Mucosa of stomach (tissue), 1 donor: ENCODE measurements around the gene EFHC1.

Experiments
- H3K27me3 ChIP-seq: one replicate; pipeline ENCODE4 v1.7.0; 2013; ENCODE audit warnings: mild to moderate bottlenecking, low read length; ENCODE audit not compliant: control insufficient read depth, insufficient read depth
- H3K36me3 ChIP-seq: one replicate; pipeline ENCODE4 v1.7.0; 2013; ENCODE audit warnings: low read length; ENCODE audit not compliant: control insufficient read depth, insufficient read depth
- H3K4me1 ChIP-seq: one replicate; pipeline ENCODE4 v1.7.0; 2013; ENCODE audit warnings: mild to moderate bottlenecking, low read length; ENCODE audit not compliant: control insufficient read depth, insufficient read depth
- H3K4me3 ChIP-seq: one replicate; pipeline ENCODE4 v1.7.0; 2013; ENCODE audit warnings: low read length
- H3K9ac ChIP-seq: one replicate; pipeline ENCODE4 v1.7.0; 2013; ENCODE audit warnings: mild to moderate bottlenecking, low read length, moderate library complexity
- H3K9me3 ChIP-seq: one replicate; pipeline ENCODE4 v1.7.0; 2013; ENCODE audit warnings: mild to moderate bottlenecking, low read length, moderate library complexity; ENCODE audit not compliant: control insufficient read depth
- donor health status: Pancreatic carcinoma.

The EFHC1 gene

DNA sequence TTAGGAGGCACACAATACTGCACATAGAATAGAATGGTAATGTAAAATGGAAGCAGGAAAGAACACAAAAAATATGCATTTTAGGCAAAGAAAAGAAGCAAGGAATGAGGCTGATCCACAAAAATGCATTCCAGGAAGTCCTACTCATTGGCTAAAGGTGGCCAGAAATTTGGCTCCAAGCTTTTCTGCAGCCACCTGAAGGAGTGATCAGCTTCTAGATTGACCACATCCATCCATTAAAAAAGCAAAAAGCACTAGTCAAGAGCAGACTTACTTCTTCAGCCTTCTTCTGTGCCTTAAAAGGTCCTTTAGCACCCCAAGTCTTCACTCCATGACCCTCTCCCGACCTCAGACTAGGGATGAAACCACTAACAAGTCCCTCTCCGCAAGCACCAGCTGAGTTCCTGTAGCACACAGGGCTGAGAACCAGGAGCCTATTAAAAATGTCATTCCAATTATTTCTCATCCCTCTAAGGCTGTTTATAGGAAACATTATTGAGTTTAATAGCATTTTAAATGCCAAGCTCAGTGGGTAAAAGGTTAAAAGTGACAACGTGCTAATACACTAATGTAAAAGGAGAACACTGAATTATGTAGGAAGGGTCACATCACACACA, 120.3 kb downstream of the EFHC1 start:
- Histone ChIP-seq H3K9ac (no peak overlapping the region), H3K27me3 (no peaks in the 10 kb centered on the region), H3K4me1 (peaks cover 11% of the 10 kb centered on the region), H3K4me3 (no peak overlapping the region), H3K9me3 (no peaks in the 10 kb centered on the region), H3K36me3 (no peaks in the 10 kb centered on the region)

DNA sequence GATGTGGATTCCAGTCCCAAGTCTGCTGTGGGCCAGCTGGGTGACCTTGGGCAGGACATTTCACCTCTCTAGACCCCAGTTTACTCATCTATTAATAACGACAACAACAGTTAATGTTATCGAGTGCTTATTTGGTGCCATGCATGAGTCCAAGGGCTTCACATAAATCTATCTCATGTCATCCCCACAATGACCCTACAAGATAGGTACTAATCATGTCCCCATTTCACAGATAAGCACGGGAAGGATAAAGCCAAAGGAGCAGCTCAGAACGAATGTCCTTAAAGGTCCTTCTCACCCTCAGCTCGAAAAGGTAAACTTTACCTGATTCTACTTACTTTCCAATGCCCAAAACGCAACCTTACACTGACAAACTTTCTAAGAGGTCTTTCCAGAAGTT, 121.0 kb downstream of the EFHC1 start:
- Histone ChIP-seq H3K4me1 (peaks cover 18% of the 10 kb centered on the region), H3K9ac (no peak overlapping the region), H3K9me3 (no peaks in the 10 kb centered on the region), H3K27me3 (no peaks in the 10 kb centered on the region), H3K36me3 (no peaks in the 10 kb centered on the region), H3K4me3 (no peak overlapping the region)

DNA sequence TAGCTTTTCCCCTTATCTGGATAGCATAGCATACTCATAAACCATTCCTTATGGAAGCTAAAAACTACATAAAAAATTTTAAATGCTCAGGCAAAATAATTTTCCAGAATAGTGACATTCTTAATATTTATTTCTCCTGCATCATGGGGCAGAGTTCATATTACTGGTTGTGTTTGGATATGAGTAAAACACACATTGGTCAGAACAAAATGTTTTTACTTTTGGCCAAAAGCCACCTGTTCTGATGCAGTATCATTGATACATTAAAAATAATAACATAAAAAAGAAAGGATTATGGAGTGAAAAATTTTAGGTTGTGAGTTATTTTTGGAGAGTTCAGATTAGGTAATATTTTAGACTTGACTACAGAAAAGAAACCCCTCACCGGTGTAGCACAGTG, 123.1 kb downstream of the EFHC1 start:
- Histone ChIP-seq H3K36me3 (no peaks in the 10 kb centered on the region), H3K9ac (no peak overlapping the region), H3K4me3 (no peak overlapping the region), H3K9me3 (no peaks in the 10 kb centered on the region), H3K27me3 (no peaks in the 10 kb centered on the region), H3K4me1 (peaks cover 29% of the 10 kb centered on the region)

DNA sequence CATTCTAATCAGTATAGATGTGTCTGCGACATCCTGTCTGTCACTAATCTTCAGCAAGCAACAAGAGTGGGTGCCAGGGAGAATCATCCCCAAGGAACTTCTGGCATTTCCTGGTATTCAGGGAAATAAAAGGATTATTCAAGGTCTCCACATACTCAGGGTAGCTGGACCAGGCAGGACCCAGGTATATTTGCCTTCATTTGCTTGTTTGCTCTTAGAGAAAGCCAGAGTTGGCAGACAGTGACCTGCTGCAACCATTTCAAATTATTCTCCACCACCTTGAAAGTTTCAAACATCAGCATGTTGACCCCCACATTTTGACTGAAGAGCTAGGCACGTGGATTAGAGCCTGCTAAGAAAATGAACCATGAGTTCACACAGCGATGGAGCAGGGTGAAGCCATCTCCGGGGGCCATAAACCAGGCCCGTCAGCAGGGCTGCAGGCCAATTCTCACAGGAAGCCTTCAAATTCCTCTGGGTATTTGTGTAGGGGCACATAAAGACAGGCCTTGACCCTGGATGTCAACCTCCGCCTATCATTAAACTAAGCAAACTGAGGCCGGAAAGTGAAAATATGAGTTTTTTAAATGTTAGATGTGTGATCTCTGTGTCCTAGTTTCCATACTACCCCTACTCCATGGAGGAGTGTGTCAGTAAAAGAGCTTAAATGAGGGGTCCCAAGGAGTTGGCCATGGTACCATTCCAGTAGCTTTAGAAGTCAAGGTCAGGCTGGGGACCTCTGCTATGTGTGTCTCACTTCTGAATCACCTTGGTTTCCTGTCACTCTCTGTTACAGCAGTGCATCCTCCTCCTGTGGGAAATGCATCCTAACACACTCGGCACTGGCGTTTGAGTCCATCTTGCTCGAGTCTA, 123.8 kb downstream of the EFHC1 start:
- Histone ChIP-seq H3K36me3 (no peaks in the 10 kb centered on the region), H3K4me1 (peaks cover 29% of the 10 kb centered on the region), H3K27me3 (no peaks in the 10 kb centered on the region), H3K9me3 (no peaks in the 10 kb centered on the region), H3K9ac (no peak overlapping the region), H3K4me3 (no peak overlapping the region)

DNA sequence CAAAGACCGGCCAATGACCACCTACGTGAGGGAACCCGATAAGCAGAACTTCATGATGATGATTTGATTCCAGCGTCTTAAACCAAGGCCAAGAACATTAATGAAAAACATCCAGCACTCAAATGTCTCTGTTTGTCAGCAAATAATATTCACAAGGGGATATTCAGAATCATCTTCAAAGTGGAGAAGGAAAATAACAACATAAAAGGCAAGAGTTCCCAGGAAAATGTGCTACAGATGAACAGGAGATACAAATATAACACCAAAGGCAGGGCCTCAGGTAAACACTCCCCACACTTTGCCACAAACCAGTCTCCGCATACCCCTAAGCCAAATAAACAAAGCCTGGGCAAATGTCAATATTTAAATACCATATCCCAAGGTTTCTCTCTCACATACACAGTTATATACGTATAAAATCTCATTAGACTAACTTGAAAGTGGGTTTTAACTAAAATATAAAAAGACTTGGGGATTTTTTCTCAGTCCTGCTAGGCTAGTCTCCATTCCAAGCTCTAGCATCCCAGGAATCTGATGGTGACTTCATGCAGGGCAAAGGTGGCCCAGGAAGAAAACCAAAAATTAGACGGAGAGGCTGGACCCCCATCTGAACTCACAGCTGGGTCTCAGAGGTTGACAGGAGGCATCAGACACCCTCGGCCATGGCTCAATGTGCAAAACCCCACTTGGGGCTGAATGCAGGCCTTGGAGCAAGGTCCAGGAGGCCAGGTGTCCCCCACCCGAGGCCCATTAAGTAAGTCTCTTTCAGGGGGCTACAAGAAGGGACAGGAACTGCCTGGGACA, 124.7 kb downstream of the EFHC1 start:
- Histone ChIP-seq H3K9ac (no peak overlapping the region), H3K27me3 (no peaks in the 10 kb centered on the region), H3K4me1 (peaks cover 33% of the 10 kb centered on the region), H3K36me3 (no peaks in the 10 kb centered on the region), H3K4me3 (no peak overlapping the region), H3K9me3 (no peaks in the 10 kb centered on the region)

DNA sequence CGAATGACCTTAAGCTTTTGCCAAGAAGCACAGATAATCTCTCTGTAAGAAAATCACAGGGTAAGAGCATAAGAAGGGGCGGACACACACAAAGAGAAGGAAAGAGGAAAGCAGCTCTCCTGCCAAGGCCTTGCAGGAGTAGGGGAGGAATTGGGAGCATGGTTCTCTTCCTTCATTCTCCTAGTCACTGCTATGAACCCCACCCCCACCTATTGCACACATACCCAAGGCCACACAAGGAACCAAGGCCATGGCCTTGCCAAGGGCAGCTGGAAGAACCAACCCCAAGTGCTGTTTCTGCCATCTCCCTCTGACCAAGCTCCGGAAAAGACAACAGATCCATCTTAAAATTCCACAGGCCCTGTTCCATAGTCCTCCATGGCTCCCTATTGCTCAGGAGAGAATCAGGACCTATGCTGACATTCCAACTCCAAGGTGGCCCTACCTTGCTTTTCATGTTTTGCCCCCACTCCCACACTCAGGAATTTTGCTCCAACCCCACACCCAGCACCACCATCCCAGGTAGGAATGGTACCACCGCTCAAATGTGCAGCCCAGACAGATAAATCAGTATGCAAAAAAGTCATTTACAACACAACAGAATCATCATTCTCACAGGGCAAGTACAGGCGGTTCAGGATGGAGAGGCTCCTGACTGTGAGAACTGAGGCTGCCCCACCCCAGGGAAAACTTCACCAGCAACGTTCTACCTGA, 125.4 kb downstream of the EFHC1 start:
- Histone ChIP-seq H3K9ac (no peak overlapping the region), H3K4me1 (peaks cover 39% of the 10 kb centered on the region), H3K36me3 (no peaks in the 10 kb centered on the region), H3K9me3 (no peaks in the 10 kb centered on the region), H3K4me3 (no peak overlapping the region), H3K27me3 (no peaks in the 10 kb centered on the region)

DNA sequence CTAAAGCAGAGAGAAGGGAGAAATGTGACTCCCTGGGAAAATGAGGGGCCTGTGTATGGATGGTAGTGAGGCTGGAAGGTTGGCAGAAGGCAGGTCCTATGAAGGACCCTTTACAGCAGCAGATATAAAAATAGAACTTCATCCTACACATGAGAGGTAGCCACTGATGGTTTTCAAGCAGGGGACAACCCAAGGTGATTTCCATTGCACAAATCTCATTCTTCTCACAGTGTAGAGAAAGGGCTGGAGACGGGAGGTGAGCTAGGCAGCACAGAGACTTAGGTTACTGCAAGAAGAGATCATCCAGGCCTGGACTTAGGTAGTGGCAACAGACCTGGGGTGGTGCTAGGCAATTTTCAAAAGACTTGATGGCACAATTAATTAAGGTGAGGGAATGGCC, 126.0 kb downstream of the EFHC1 start:
- H3K36me3 ChIP-seq = no peaks in the 10 kb centered on the region
- peaks cover 45% of the 10 kb centered on the region for H3K4me1 ChIP-seq
- H3K9ac ChIP-seq = no peak overlapping the region
- H3K4me3 ChIP-seq = no peak overlapping the region
- H3K27me3 ChIP-seq = no peaks in the 10 kb centered on the region
- no peaks in the 10 kb centered on the region for H3K9me3 ChIP-seq

DNA sequence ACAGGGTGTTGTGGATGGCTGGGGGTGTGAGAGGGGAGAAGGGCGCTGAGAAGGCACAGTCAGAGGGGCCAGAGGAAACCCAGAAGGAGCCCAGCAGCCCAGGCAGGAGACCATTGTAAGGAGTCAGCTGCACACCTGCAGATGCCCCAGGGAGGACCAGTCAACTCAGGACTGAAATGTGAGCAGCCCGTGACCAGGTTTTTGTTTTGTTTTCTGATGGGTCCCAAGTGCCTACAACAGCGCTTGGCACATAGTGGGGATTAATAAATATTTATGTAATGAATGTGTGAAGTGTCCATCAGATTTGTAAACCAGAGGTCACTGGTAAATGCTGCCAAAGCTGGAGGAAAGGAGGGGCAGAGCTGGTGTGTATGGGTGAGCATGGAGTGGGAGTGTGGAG, 126.5 kb downstream of the EFHC1 start:
- no peaks in the 10 kb centered on the region for H3K36me3 ChIP-seq
- H3K4me1 ChIP-seq = peaks cover 50% of the 10 kb centered on the region
- no peak overlapping the region for H3K4me3 ChIP-seq

DNA sequence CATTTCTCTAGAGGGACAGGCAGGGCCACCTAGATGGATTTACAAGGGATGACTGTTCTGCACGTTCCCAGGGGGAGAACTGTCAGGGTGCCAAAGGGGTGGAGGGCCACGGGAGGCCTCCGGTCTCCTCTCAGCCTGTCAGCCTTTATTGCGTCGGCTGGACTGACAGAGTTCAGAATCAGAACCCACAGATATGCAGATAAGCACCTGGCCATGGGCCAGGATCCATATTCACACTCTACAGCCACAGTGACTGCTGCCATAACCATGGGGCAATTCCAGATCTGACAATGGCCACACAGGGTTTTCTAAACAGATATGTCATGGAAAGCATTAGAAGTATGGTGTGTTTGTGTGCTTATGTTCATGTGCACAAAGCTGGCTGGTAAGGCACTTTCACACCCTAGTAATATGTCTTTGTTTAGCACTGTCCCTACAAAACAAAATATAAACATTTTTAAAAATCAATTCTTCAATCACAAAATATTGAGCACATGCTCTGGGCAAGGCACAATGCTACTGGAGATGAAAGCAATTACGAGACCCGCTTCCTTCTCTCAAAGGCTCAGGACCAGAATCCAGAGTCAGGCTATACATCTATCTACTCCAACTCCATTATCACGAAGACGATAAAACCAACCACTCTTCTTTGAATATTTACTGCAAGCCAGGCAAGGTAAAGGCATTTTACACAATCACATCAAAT, 127.7 kb downstream of the EFHC1 start:
- no peak overlapping the region for H3K9ac ChIP-seq
- no peaks in the 10 kb centered on the region for H3K9me3 ChIP-seq
- H3K4me3 ChIP-seq = no peak overlapping the region
- H3K4me1 ChIP-seq = peaks cover 61% of the 10 kb centered on the region
- H3K36me3 ChIP-seq = no peaks in the 10 kb centered on the region
- no peaks in the 10 kb centered on the region for H3K27me3 ChIP-seq

More for the DNA sequence above, 126.5 kb downstream of the EFHC1 start:
- no peak overlapping the region for H3K9ac ChIP-seq
- no peaks in the 10 kb centered on the region for H3K9me3 ChIP-seq
- no peaks in the 10 kb centered on the region for H3K27me3 ChIP-seq

DNA sequence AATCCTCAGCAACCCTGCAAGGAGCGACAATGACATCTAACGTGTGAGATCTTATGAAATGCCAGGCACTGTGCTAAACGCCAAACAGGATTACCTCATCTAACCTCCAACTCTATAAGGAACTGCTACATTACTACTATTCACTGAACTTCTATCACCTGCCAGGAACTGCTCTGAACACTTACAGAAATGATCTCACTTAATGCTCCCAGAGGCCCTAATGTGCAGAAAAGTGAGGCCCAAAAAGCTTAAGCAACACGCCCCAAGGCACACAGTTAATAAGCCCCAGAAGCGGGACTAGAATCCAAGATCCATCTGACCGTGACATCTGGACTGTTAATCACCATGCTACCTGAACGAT, 128.2 kb downstream of the EFHC1 start:
- H3K9ac ChIP-seq = no peak overlapping the region
- peaks cover 64% of the 10 kb centered on the region for H3K4me1 ChIP-seq
- H3K4me3 ChIP-seq = no peak overlapping the region
- no peaks in the 10 kb centered on the region for H3K9me3 ChIP-seq
- no peaks in the 10 kb centered on the region for H3K27me3 ChIP-seq
- H3K36me3 ChIP-seq = no peaks in the 10 kb centered on the region

DNA sequence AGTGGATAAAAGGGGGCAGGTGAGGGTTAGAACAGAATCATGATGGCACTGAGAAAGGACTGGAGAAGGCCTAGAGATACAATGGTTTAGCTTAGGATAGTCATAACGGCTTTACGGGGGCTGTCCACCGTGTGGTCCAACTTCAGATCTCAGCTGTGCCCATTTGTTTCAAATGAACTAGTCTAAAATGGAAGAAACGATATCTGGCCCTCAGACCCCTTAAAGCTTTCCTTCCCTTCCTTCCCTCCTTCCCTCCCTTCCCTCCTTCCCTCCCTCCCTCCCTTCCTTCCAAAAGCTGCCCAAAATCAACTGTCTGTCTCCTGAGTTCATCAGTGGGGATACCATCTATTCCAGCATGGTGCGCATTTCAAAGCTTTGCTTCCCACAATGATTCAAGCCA, 128.9 kb downstream of the EFHC1 start:
- H3K4me1 ChIP-seq = peaks cover 65% of the 10 kb centered on the region

More for the DNA sequence above, 128.9 kb downstream of the EFHC1 start:
- Histone ChIP-seq H3K9me3 (no peaks in the 10 kb centered on the region), H3K9ac (no peak overlapping the region), H3K36me3 (no peaks in the 10 kb centered on the region), H3K27me3 (no peaks in the 10 kb centered on the region), H3K4me3 (no peak overlapping the region)
